GM18867 (cell line): Measurements from ENCODE around the gene EXOC4.
A peak's percentile ranks its signal among the peaks of the same experiment; 100 is the strongest.
"Not testable (repeated sequence)": the region's sequence is repeated elsewhere in the genome, so short reads cannot be mapped to it uniquely, and the experiment has no call there.

Experiments
- ATAC-seq: cut with Tn5 transposase; IDR thresholded peaks from one replicate; pipeline ENCODE4 v1.9.1; 2021; ENCODE audit warnings: mild to moderate bottlenecking, moderate library complexity; ENCODE audit not compliant: unreplicated experiment

The EXOC4 gene

GRCh38 chr7:133887459-133887858 is 634.6 kb downstream of the EXOC4 start:
- ATAC-seq, result no peak

GRCh38 chr7:133888061-133888930 is 635.4 kb downstream of the EXOC4 start:
- no peak for ATAC-seq

GRCh38 chr7:133904776-133905175 is 651.9 kb downstream of the EXOC4 start:
- ATAC-seq, result no peak

- ATAC-seq, result not testable (repeated sequence)
Measured at GRCh38 chr7:133906553-133906952, 653.7 kb downstream of the EXOC4 start.

GRCh38 chr7:133910761-133911160 is 657.9 kb downstream of the EXOC4 start:
- ATAC-seq, result no peak

- ATAC-seq, result peak; percentile 54
Measured at GRCh38 chr7:133911724-133912123, 658.8 kb downstream of the EXOC4 start.

GRCh38 chr7:133912916-133913697 is 660.2 kb downstream of the EXOC4 start:
- ATAC-seq, result no peak

- no peak for ATAC-seq
Measured at GRCh38 chr7:133916621-133917020, 663.7 kb downstream of the EXOC4 start.

GRCh38 chr7:133919810-133920209 is 666.9 kb downstream of the EXOC4 start:
- no peak for ATAC-seq

- ATAC-seq, result no peak
Measured at GRCh38 chr7:133921635-133922182, 668.8 kb downstream of the EXOC4 start.

GRCh38 chr7:133923974-133924373 is 671.1 kb downstream of the EXOC4 start:
- no peak for ATAC-seq

GRCh38 chr7:133931053-133931452 is 678.2 kb downstream of the EXOC4 start:
- no peak for ATAC-seq

GRCh38 chr7:133932591-133932990 is 679.7 kb downstream of the EXOC4 start:
- ATAC-seq, result no peak

GRCh38 chr7:133934262-133934976 is 681.5 kb downstream of the EXOC4 start:
- ATAC-seq, result no peak

- ATAC-seq, result no peak
Measured at GRCh38 chr7:133934977-133935330, 682.1 kb downstream of the EXOC4 start.

- no peak for ATAC-seq
Measured at GRCh38 chr7:133936074-133936473, 683.2 kb downstream of the EXOC4 start.

GRCh38 chr7:133937786-133938185 is 684.9 kb downstream of the EXOC4 start:
- ATAC-seq, result no peak

GRCh38 chr7:133940368-133940767 is 687.5 kb downstream of the EXOC4 start:
- ATAC-seq, result no peak

- ATAC-seq, result no peak
Measured at GRCh38 chr7:133941496-133941895, 688.6 kb downstream of the EXOC4 start.

GRCh38 chr7:133945497-133945896 is 692.6 kb downstream of the EXOC4 start:
- ATAC-seq, result no peak
